ENCODE measurements around the gene FOSL2.

FOSL2 gene

DNA sequence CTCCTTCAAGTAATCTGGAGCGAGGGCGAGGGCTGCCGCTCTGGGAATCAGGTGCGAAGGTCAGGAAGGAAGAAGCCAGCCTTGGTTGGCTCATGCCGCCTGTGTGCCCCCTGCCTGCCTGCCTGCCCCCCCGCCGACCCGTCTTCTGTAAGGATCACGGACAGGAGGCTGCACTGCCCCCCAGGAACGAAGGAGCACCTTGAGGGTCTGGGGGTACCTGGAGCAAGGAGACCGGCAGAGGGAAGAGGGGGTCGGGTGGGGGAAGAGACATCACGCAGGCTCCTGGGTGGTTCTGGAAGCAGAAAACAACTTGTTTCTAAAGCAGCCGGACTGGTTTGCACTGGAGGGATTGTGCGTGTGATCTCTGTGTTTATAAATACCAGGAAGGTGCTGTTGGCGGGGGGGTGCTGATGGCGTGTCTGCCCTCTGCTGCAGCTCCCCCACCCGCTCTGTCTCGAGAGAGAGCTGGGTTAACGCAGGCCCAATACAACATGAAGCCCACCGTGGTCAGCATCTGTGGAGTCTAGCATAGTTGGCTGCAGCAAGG, 1.7 kb downstream of the FOSL2 start:
- Histone ChIP-seq H3K36me3 (ENCODE audit: control insufficient read depth in 2 of 2, insufficient read depth in 2 of 2, low read length in 2 of 2) (peaks cover 11 to 12% of the 10 kb centered on the region in 2 donors), H3K9me3 (ENCODE audit: control insufficient read depth in 2 of 2, low read length in 2 of 2) (no peaks in the 10 kb centered on the region), H3K27ac (ENCODE audit: low read depth in 2 of 2, low read length in 2 of 2) (peak overlapping the region; percentile 99 to 100), H3K4me3 (ENCODE audit: low read length in 2 of 2) (peak overlapping the region; percentile 72 to 93), H3K9ac (ENCODE audit: low read depth in 1 of 2, low read length in 2 of 2) (peak overlapping the region; percentile 99), H3K27me3 (ENCODE audit: control insufficient read depth in 2 of 2, insufficient read depth in 2 of 2, low read length in 2 of 2) (no peaks in the 10 kb centered on the region), H3K4me1 (ENCODE audit: control insufficient read depth in 2 of 2, insufficient read depth in 2 of 2, low read length in 2 of 2) (peaks cover 28 to 47% of the 10 kb centered on the region in 2 donors)

DNA sequence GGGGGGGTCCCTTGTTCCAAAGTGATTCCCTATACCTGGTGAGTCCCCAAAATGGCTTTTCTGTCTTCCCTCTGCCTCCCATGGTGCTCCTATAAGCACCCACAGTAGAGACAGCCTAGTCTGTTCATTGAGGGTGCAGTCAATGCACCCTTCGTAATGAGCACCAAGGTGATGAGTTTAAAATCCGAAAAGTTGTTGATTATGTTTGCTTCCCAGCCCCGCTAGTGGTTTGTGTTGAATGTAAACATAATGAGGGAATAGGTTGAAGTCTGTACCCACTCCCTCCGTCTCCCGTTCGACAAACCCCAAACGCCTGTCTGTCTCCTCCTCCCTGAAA, 2.3 kb downstream of the FOSL2 start:
- peak overlapping the region; percentile 99 to 100 for H3K27ac ChIP-seq (ENCODE audit: low read depth in 2 of 2, low read length in 2 of 2)
- H3K4me1 ChIP-seq (ENCODE audit: control insufficient read depth in 2 of 2, insufficient read depth in 2 of 2, low read length in 2 of 2): peaks cover 24 to 46% of the 10 kb centered on the region in 2 donors
- H3K36me3 ChIP-seq (ENCODE audit: control insufficient read depth in 2 of 2, insufficient read depth in 2 of 2, low read length in 2 of 2): peaks cover 11 to 17% of the 10 kb centered on the region in 2 donors
- H3K4me3 ChIP-seq (ENCODE audit: low read length in 2 of 2): peak overlapping the region; percentile 72 to 93
- H3K9ac ChIP-seq (ENCODE audit: low read depth in 1 of 2, low read length in 2 of 2): peak overlapping the region; percentile 99
- H3K9me3 ChIP-seq (ENCODE audit: control insufficient read depth in 2 of 2, low read length in 2 of 2): no peaks in the 10 kb centered on the region
- H3K27me3 ChIP-seq (ENCODE audit: control insufficient read depth in 2 of 2, insufficient read depth in 2 of 2, low read length in 2 of 2): no peaks in the 10 kb centered on the region

- H3K9me3 ChIP-seq (ENCODE audit: control insufficient read depth in 2 of 2, low read length in 2 of 2): no peaks in the 10 kb centered on the region
- peak overlapping the region; percentile 99 to 100 for H3K27ac ChIP-seq (ENCODE audit: low read depth in 2 of 2, low read length in 2 of 2)
- no peaks in the 10 kb centered on the region for H3K27me3 ChIP-seq (ENCODE audit: control insufficient read depth in 2 of 2, insufficient read depth in 2 of 2, low read length in 2 of 2)
- peak overlapping the region; percentile 72 to 93 for H3K4me3 ChIP-seq (ENCODE audit: low read length in 2 of 2)
- peaks cover 12 to 17% of the 10 kb centered on the region in 2 donors for H3K36me3 ChIP-seq (ENCODE audit: control insufficient read depth in 2 of 2, insufficient read depth in 2 of 2, low read length in 2 of 2)
- peak overlapping the region; percentile 99 for H3K9ac ChIP-seq (ENCODE audit: low read depth in 1 of 2, low read length in 2 of 2)
- peaks cover 23 to 49% of the 10 kb centered on the region in 2 donors for H3K4me1 ChIP-seq (ENCODE audit: control insufficient read depth in 2 of 2, insufficient read depth in 2 of 2, low read length in 2 of 2)
Observed at GRCh38 chr2:28395334-28396061, 2.8 kb downstream of the FOSL2 start.

DNA sequence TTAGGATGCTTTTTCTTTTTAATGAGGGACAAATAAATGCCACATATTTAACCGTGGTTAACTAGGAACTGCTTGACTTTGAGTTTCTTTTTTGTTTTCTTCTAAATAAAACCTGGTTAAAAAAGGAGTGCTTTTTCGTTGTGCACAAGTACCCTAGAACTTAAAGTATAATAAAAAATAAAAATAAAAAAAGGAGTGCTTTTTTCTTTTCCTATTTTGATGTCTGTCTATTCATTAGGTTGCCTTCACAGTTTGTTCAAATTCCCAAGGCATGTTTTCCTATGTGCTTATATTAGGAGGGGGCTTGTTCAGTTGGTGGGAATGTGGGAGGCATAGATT, 4.4 kb downstream of the FOSL2 start:
- Histone ChIP-seq H3K9ac (ENCODE audit: low read depth in 1 of 2, low read length in 2 of 2) (peak overlapping the region in 1 of 2 donors; percentile 99), H3K27ac (ENCODE audit: low read depth in 2 of 2, low read length in 2 of 2) (peak overlapping the region; percentile 56 to 99), H3K4me1 (ENCODE audit: control insufficient read depth in 2 of 2, insufficient read depth in 2 of 2, low read length in 2 of 2) (peaks cover 14 to 47% of the 10 kb centered on the region in 2 donors), H3K9me3 (ENCODE audit: control insufficient read depth in 2 of 2, low read length in 2 of 2) (no peaks in the 10 kb centered on the region), H3K27me3 (ENCODE audit: control insufficient read depth in 2 of 2, insufficient read depth in 2 of 2, low read length in 2 of 2) (no peaks in the 10 kb centered on the region), H3K4me3 (ENCODE audit: low read length in 2 of 2) (peak overlapping the region; percentile 72 to 93), H3K36me3 (ENCODE audit: control insufficient read depth in 2 of 2, insufficient read depth in 2 of 2, low read length in 2 of 2) (peaks cover 19 to 21% of the 10 kb centered on the region in 2 donors)

DNA sequence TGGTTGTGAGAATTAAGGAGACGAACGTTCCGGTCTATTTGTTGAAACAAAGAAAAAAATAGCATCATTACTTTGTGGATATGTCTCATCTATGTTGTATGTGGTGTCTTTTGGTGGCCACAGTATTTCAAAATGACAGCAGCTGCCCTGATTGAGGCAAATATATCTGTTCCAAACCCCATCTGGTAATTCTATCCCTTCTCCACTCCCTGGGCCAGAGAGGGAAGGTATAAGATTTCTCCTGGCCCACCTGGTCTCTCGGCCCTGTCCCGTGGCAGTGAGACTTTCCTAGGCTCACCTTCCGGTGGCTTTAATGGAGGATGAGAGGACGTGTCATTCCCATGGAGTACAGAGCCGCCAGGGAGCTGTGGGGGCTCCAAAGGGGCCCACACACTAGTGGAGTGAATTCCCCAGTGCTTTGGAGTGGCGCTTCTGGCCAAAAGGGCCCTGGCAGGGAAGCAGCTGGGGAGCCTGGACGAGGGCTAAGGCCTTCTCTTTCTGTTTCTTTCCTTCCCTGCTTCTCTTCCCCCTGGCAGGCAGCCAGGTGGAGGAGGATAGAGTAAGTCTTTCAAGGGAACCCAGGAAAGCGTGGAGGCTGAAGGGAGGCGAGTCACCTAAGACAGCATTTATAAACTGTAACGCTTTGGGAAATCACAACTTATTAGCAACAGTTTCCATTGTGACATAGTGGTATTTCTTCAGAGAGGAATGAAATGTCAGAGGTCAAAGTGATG, 5.6 kb downstream of the FOSL2 start:
- peak overlapping the region; percentile 44 to 56 for H3K27ac ChIP-seq (ENCODE audit: low read depth in 2 of 2, low read length in 2 of 2)
- peak overlapping the region; percentile 10 to 45 for H3K4me3 ChIP-seq (ENCODE audit: low read length in 2 of 2)
- peak overlapping the region in 1 of 2 donors; percentile 60 for H3K9ac ChIP-seq (ENCODE audit: low read depth in 1 of 2, low read length in 2 of 2)
- no peaks in the 10 kb centered on the region for H3K27me3 ChIP-seq (ENCODE audit: control insufficient read depth in 2 of 2, insufficient read depth in 2 of 2, low read length in 2 of 2)
- H3K4me1 ChIP-seq (ENCODE audit: control insufficient read depth in 2 of 2, insufficient read depth in 2 of 2, low read length in 2 of 2): peaks cover 14 to 50% of the 10 kb centered on the region in 2 donors
- no peaks in the 10 kb centered on the region for H3K9me3 ChIP-seq (ENCODE audit: control insufficient read depth in 2 of 2, low read length in 2 of 2)
- H3K36me3 ChIP-seq (ENCODE audit: control insufficient read depth in 2 of 2, insufficient read depth in 2 of 2, low read length in 2 of 2): peaks cover 31 to 32% of the 10 kb centered on the region in 2 donors

DNA sequence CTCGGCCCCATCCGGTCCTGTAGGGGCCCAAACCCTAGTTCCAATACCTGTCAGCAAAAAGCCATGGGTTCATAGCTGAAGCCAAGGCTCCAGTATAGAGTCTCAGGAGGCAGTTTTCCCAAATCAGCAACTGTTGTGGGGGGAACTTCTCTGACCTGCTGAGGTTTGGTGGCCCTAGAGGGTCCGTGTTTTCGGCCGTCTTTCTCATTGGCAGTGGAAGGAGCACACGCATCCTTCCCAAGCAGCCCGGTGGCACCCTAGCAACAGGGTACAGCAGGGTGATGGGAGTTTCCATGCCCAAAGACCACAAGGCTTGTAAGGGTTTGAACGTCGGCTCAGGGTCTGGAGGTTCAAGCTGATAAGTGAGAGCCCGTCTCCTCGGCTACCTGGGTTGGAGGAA, 6.6 kb downstream of the FOSL2 start:
- Histone ChIP-seq H3K4me3 (ENCODE audit: low read length in 2 of 2) (no peak overlapping the region), H3K36me3 (ENCODE audit: control insufficient read depth in 2 of 2, insufficient read depth in 2 of 2, low read length in 2 of 2) (peaks cover 42% of the 10 kb centered on the region in 2 donors), H3K9ac (ENCODE audit: low read depth in 1 of 2, low read length in 2 of 2) (no peak overlapping the region), H3K9me3 (ENCODE audit: control insufficient read depth in 2 of 2, low read length in 2 of 2) (no peaks in the 10 kb centered on the region), H3K27ac (ENCODE audit: low read depth in 2 of 2, low read length in 2 of 2) (peak overlapping the region; percentile 17 to 56), H3K4me1 (ENCODE audit: control insufficient read depth in 2 of 2, insufficient read depth in 2 of 2, low read length in 2 of 2) (peaks cover 12 to 55% of the 10 kb centered on the region in 2 donors), H3K27me3 (ENCODE audit: control insufficient read depth in 2 of 2, insufficient read depth in 2 of 2, low read length in 2 of 2) (no peaks in the 10 kb centered on the region)

GRCh38 chr2:28399956-28400355, 7.3 kb downstream of the FOSL2 start:
- Histone ChIP-seq H3K4me1 (ENCODE audit: control insufficient read depth in 2 of 2, insufficient read depth in 2 of 2, low read length in 2 of 2) (peaks cover 12 to 55% of the 10 kb centered on the region in 2 donors), H3K27me3 (ENCODE audit: control insufficient read depth in 2 of 2, insufficient read depth in 2 of 2, low read length in 2 of 2) (no peaks in the 10 kb centered on the region), H3K36me3 (ENCODE audit: control insufficient read depth in 2 of 2, insufficient read depth in 2 of 2, low read length in 2 of 2) (peaks cover 45 to 49% of the 10 kb centered on the region in 2 donors), H3K9ac (ENCODE audit: low read depth in 1 of 2, low read length in 2 of 2) (peak overlapping the region in 1 of 2 donors; percentile 11), H3K27ac (ENCODE audit: low read depth in 2 of 2, low read length in 2 of 2) (no peak overlapping the region), H3K9me3 (ENCODE audit: control insufficient read depth in 2 of 2, low read length in 2 of 2) (no peaks in the 10 kb centered on the region), H3K4me3 (ENCODE audit: low read length in 2 of 2) (no peak overlapping the region)

DNA sequence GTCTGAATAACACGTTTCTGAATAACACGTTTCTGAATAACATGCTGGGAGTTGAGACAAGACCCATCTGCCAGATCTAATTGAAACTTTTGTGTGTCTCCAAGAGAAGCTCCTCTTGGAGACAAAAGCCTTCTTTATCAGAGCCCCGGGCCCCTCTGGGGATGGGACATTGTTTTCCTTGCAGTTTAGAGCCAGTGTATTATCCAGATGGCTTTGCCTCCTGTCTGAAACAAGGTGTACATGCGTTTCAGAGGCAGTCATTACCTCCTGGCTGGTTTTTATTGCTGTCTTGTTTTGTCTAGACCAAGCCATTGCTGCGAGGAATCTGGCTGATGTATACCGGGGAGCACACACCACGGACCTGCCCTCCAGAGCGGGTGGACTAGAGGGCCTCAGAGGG, 7.8 kb downstream of the FOSL2 start:
- H3K36me3 ChIP-seq (ENCODE audit: control insufficient read depth in 2 of 2, insufficient read depth in 2 of 2, low read length in 2 of 2): peaks cover 50 to 53% of the 10 kb centered on the region in 2 donors
- H3K9ac ChIP-seq (ENCODE audit: low read depth in 1 of 2, low read length in 2 of 2): no peak overlapping the region
- H3K9me3 ChIP-seq (ENCODE audit: control insufficient read depth in 2 of 2, low read length in 2 of 2): no peaks in the 10 kb centered on the region
- no peaks in the 10 kb centered on the region for H3K27me3 ChIP-seq (ENCODE audit: control insufficient read depth in 2 of 2, insufficient read depth in 2 of 2, low read length in 2 of 2)
- H3K4me3 ChIP-seq (ENCODE audit: low read length in 2 of 2): no peak overlapping the region
- H3K27ac ChIP-seq (ENCODE audit: low read depth in 2 of 2, low read length in 2 of 2): peak overlapping the region in 1 of 2 donors; percentile 2
- H3K4me1 ChIP-seq (ENCODE audit: control insufficient read depth in 2 of 2, insufficient read depth in 2 of 2, low read length in 2 of 2): peaks cover 12 to 55% of the 10 kb centered on the region in 2 donors

- Histone ChIP-seq H3K27ac (ENCODE audit: low read depth in 2 of 2, low read length in 2 of 2) (peak overlapping the region in 1 of 2 donors; percentile 2), H3K36me3 (ENCODE audit: control insufficient read depth in 2 of 2, insufficient read depth in 2 of 2, low read length in 2 of 2) (peaks cover 54 to 58% of the 10 kb centered on the region in 2 donors), H3K4me3 (ENCODE audit: low read length in 2 of 2) (no peak overlapping the region)
Observed at GRCh38 chr2:28400921-28401320, 8.3 kb downstream of the FOSL2 start.

DNA sequence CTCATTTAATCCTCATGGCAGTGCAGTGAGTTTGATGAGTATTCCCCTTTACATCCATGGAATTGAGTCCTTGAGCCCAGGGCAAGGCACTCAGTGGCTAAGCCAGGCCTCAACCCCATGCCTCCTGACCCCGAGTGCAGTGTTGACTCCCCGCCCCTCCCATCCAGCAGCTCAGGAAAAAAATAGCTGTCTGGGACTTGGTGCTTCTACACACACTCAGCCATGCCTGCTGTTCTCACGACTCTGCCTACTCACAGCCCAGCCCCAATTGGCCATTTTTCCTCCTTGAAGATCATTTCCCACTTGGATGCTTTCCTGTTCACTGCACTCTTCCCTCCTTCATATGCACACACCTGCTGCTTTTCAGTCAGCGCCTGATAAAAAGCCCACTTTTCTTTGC, 8.8 kb downstream of the FOSL2 start:
- peaks cover 12 to 50% of the 10 kb centered on the region in 2 donors for H3K4me1 ChIP-seq (ENCODE audit: control insufficient read depth in 2 of 2, insufficient read depth in 2 of 2, low read length in 2 of 2)

More at GRCh38 chr2:28400921-28401320, 8.3 kb downstream of the FOSL2 start:
- Histone ChIP-seq H3K4me1 (ENCODE audit: control insufficient read depth in 2 of 2, insufficient read depth in 2 of 2, low read length in 2 of 2) (peaks cover 12 to 53% of the 10 kb centered on the region in 2 donors), H3K27me3 (ENCODE audit: control insufficient read depth in 2 of 2, insufficient read depth in 2 of 2, low read length in 2 of 2) (no peaks in the 10 kb centered on the region), H3K9ac (ENCODE audit: low read depth in 1 of 2, low read length in 2 of 2) (no peak overlapping the region), H3K9me3 (ENCODE audit: control insufficient read depth in 2 of 2, low read length in 2 of 2) (no peaks in the 10 kb centered on the region)

More for the DNA sequence above, 8.8 kb downstream of the FOSL2 start:
- H3K4me3 ChIP-seq (ENCODE audit: low read length in 2 of 2): no peak overlapping the region
- no peak overlapping the region for H3K27ac ChIP-seq (ENCODE audit: low read depth in 2 of 2, low read length in 2 of 2)
- no peaks in the 10 kb centered on the region for H3K27me3 ChIP-seq (ENCODE audit: control insufficient read depth in 2 of 2, insufficient read depth in 2 of 2, low read length in 2 of 2)
- no peaks in the 10 kb centered on the region for H3K9me3 ChIP-seq (ENCODE audit: control insufficient read depth in 2 of 2, low read length in 2 of 2)
- peaks cover 59 to 60% of the 10 kb centered on the region in 2 donors for H3K36me3 ChIP-seq (ENCODE audit: control insufficient read depth in 2 of 2, insufficient read depth in 2 of 2, low read length in 2 of 2)
- H3K9ac ChIP-seq (ENCODE audit: low read depth in 1 of 2, low read length in 2 of 2): no peak overlapping the region

All from mucosa of rectum (tissue), 2 donors.